GM18858 (cell line): ENCODE data around the gene UGGT1.

Source experiments
- ATAC-seq: cut with Tn5 transposase; IDR thresholded peaks from one replicate; pipeline ENCODE4 v1.9.1; 2021; ENCODE audit not compliant: unreplicated experiment

UGGT1 gene

GRCh38 chr2:128090945-128091725, at the start of gene UGGT1:
UGGT1 (plus strand) TSS chr2:128091200; CDS start chr2:128091358, 158 bp downstream.
- ATAC-seq: peak; percentile 92

GRCh38 chr2:128041561-128041960, 49.4 kb upstream of the UGGT1 start:
- no peak for ATAC-seq

- no peak for ATAC-seq
Observed at GRCh38 chr2:128043041-128043440, 48.0 kb upstream of the UGGT1 start.

- no peak for ATAC-seq
Observed at GRCh38 chr2:128053331-128053730, 37.7 kb upstream of the UGGT1 start.

GRCh38 chr2:128054104-128054885, 36.7 kb upstream of the UGGT1 start:
- ATAC-seq: no peak

- no peak for ATAC-seq
Observed at GRCh38 chr2:128057334-128057733, 33.7 kb upstream of the UGGT1 start.

- no peak for ATAC-seq
Observed at GRCh38 chr2:128058114-128058513, 32.9 kb upstream of the UGGT1 start.

GRCh38 chr2:128062571-128062970, 28.4 kb upstream of the UGGT1 start:
- ATAC-seq: no peak

- ATAC-seq: no peak
Observed at GRCh38 chr2:128064353-128064752, 26.6 kb upstream of the UGGT1 start.

- no peak for ATAC-seq
Observed at GRCh38 chr2:128069769-128070168, 21.2 kb upstream of the UGGT1 start.

- no peak for ATAC-seq
Observed at GRCh38 chr2:128073278-128073677, 17.7 kb upstream of the UGGT1 start.

- ATAC-seq: no peak
Observed at GRCh38 chr2:128076461-128077106, 14.4 kb upstream of the UGGT1 start.

- ATAC-seq: no peak
Observed at GRCh38 chr2:128084757-128085156, 6.2 kb upstream of the UGGT1 start.

GRCh38 chr2:128086244-128086643, 4.8 kb upstream of the UGGT1 start:
- ATAC-seq: no peak

GRCh38 chr2:128090575-128090944, 440 bp upstream of the UGGT1 start:
- no peak for ATAC-seq

- ATAC-seq: no peak
Observed at GRCh38 chr2:128091726-128092080, 703 bp downstream of the UGGT1 start.

- ATAC-seq: no peak
Observed at GRCh38 chr2:128092656-128093055, 1.7 kb downstream of the UGGT1 start.

- ATAC-seq: no peak
Observed at GRCh38 chr2:128093762-128094161, 2.8 kb downstream of the UGGT1 start.

GRCh38 chr2:128095201-128095600, 4.2 kb downstream of the UGGT1 start:
- no peak for ATAC-seq

- no peak for ATAC-seq
Observed at GRCh38 chr2:128103407-128103806, 12.4 kb downstream of the UGGT1 start.

- ATAC-seq: no peak
Observed at GRCh38 chr2:128105072-128105471, 14.1 kb downstream of the UGGT1 start.

- ATAC-seq: no peak
Observed at GRCh38 chr2:128108166-128108565, 17.2 kb downstream of the UGGT1 start.
